Endothelial cell (in vitro differentiated cells): Measurements from ENCODE around the gene ITGA8. TPM values are rescaled to one million over a fixed set of nuclear protein-coding genes. Genes with fewer than 3 reads are reported as not detected.

Experiments
- DNase-seq: peaks from one replicate; pipeline ENCODE4 v3.0.0; 2021; ENCODE audit warnings: low spot score
- H3K27ac Mint-ChIP-seq: one replicate; pipeline ENCODE4 v1.8.0; 2021; ENCODE audit warnings: mixed read lengths, inconsistent platforms; ENCODE audit not compliant: unreplicated experiment
- H3K27me3 Mint-ChIP-seq: one replicate; pipeline ENCODE4 v1.8.0; 2021; ENCODE audit warnings: mild to moderate bottlenecking, moderate library complexity, mixed read lengths, inconsistent platforms; ENCODE audit not compliant: unreplicated experiment
- H3K36me3 Mint-ChIP-seq: one replicate; pipeline ENCODE4 v1.8.0; 2021; ENCODE audit warnings: mild to moderate bottlenecking, low read depth, mixed read lengths, inconsistent platforms; ENCODE audit not compliant: unreplicated experiment
- H3K4me1 Mint-ChIP-seq: one replicate; pipeline ENCODE4 v1.8.0; 2021; ENCODE audit warnings: mild to moderate bottlenecking, mixed read lengths, inconsistent platforms; ENCODE audit not compliant: unreplicated experiment
- H3K4me3 Mint-ChIP-seq: one replicate; pipeline ENCODE4 v1.8.0; 2021; ENCODE audit warnings: mild to moderate bottlenecking, mixed read lengths, inconsistent platforms; ENCODE audit not compliant: unreplicated experiment
- H3K9me3 Mint-ChIP-seq: one replicate; pipeline ENCODE4 v1.8.0; 2021; ENCODE audit warnings: mixed read lengths, inconsistent platforms; ENCODE audit not compliant: unreplicated experiment
- CTCF ChIP-seq: fragments of 200-600 bp; sonication (generic); IDR thresholded peaks from one replicate; pipeline ENCODE4 v1.5.0; 2021; ENCODE audit warnings: antibody characterized with exemption; ENCODE audit not compliant: unreplicated experiment
- total RNA-seq: library from RNA; stranded (reverse); fragmentation: NEBNext Ultra II Directional; extraction: Animal tissue kit (Norgen Biotek cat#: 25700); gene quantifications from one replicate; pipeline ENCODE4 v1.2.1, GENCODE V29; 2021; ENCODE audit not compliant: unreplicated experiment

The ITGA8 gene
- total RNA-seq, 1 donor from 2014 or later = 0.51 TPM

- H3K4me3 Mint-ChIP-seq = no peak overlapping the region
- no peak for TF ChIP-seq CTCF
- H3K36me3 Mint-ChIP-seq = peaks cover 5% of the 10 kb centered on the region
- H3K27me3 Mint-ChIP-seq = peaks cover 2% of the 10 kb centered on the region
- H3K9me3 Mint-ChIP-seq = no peaks in the 10 kb centered on the region
- no peak for DNase-seq
- H3K27ac Mint-ChIP-seq = peak overlapping the region; percentile 74
- H3K4me1 Mint-ChIP-seq = peaks cover 24% of the 10 kb centered on the region
Observed at GRCh38 chr10:15472431-15473395, 247.0 kb downstream of the ITGA8 start.

- peaks cover 19% of the 10 kb centered on the region for H3K4me1 Mint-ChIP-seq
- DNase-seq = no peak
- H3K36me3 Mint-ChIP-seq = no peaks in the 10 kb centered on the region
- H3K4me3 Mint-ChIP-seq = no peak overlapping the region
- no peak for TF ChIP-seq CTCF
- H3K27ac Mint-ChIP-seq = no peak overlapping the region
- no peaks in the 10 kb centered on the region for H3K9me3 Mint-ChIP-seq
- H3K27me3 Mint-ChIP-seq = peaks cover 2% of the 10 kb centered on the region
Observed at GRCh38 chr10:15472008-15472407, 247.7 kb downstream of the ITGA8 start.

- peaks cover 2% of the 10 kb centered on the region for H3K27me3 Mint-ChIP-seq
- no peak for DNase-seq
- H3K9me3 Mint-ChIP-seq = no peaks in the 10 kb centered on the region
- H3K4me3 Mint-ChIP-seq = no peak overlapping the region
- no peaks in the 10 kb centered on the region for H3K36me3 Mint-ChIP-seq
- no peak overlapping the region for H3K27ac Mint-ChIP-seq
- peaks cover 19% of the 10 kb centered on the region for H3K4me1 Mint-ChIP-seq
- TF ChIP-seq CTCF = no peak
Observed at GRCh38 chr10:15469111-15469510, 250.6 kb downstream of the ITGA8 start.

GRCh38 chr10:15464381-15464780, 255.3 kb downstream of the ITGA8 start:
- no peak for TF ChIP-seq CTCF
- H3K4me3 Mint-ChIP-seq = no peak overlapping the region
- H3K36me3 Mint-ChIP-seq = no peaks in the 10 kb centered on the region
- H3K9me3 Mint-ChIP-seq = no peaks in the 10 kb centered on the region
- H3K27ac Mint-ChIP-seq = no peak overlapping the region
- H3K27me3 Mint-ChIP-seq = peaks cover 2% of the 10 kb centered on the region
- no peak for DNase-seq
- peaks cover 10% of the 10 kb centered on the region for H3K4me1 Mint-ChIP-seq

Other genes with a start within 250 kb of the ITGA8 start
- gene MINDY3, start 140.6 kb upstream of the ITGA8 start, total RNA-seq = 26.1 TPM